ENCODE data around the gene FAM131C. TPM values are rescaled to one million over a fixed set of nuclear protein-coding genes. Genes with fewer than 3 reads are reported as not detected.
A peak's percentile ranks its signal among the peaks of the same experiment; 100 is the strongest.

Gene FAM131C
- total RNA-seq, 1 donor: 0.36 TPM

DNA sequence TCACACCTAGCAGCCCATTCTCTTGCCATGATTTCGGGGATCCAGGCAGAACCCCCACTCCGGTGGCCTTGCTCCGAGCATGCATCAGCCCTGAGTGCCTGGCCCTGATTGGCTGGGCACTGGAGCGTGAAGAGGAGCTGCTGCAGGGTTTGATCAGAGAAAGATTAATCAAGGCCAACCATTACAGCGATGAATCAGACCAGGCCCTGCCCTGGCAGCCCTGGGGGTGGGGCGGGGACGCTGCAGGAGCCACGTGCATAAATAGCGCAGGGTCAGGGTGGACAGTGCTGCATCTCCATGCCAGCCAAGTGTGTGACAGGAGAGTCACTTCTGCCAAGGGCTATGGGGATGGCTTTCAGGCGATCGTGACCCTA is 3.4 kb upstream of the FAM131C start:
- TF ChIP-seq, protein P1, sequence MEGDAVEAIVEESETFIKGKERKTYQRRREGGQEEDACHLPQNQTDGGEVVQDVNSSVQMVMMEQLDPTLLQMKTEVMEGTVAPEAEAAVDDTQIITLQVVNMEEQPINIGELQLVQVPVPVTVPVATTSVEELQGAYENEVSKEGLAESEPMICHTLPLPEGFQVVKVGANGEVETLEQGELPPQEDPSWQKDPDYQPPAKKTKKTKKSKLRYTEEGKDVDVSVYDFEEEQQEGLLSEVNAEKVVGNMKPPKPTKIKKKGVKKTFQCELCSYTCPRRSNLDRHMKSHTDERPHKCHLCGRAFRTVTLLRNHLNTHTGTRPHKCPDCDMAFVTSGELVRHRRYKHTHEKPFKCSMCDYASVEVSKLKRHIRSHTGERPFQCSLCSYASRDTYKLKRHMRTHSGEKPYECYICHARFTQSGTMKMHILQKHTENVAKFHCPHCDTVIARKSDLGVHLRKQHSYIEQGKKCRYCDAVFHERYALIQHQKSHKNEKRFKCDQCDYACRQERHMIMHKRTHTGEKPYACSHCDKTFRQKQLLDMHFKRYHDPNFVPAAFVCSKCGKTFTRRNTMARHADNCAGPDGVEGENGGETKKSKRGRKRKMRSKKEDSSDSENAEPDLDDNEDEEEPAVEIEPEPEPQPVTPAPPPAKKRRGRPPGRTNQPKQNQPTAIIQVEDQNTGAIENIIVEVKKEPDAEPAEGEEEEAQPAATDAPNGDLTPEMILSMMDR (IDR thresholded peaks at IDR 0.05; ENCODE audit: extremely low read depth, low read depth, low read length): no peak
- H2AFZ ChIP-seq (ENCODE audit: low read length): no peak overlapping the region
- H3K79me2 ChIP-seq (ENCODE audit: insufficient read depth, low read length): no peaks in the 10 kb centered on the region
- H3K9me3 ChIP-seq (ENCODE audit: low read depth, low read length): no peaks in the 10 kb centered on the region
- no peak overlapping the region for H3K4me2 ChIP-seq (ENCODE audit: insufficient read depth, low read length)
- H3K4me3 ChIP-seq (ENCODE audit: insufficient read depth, low read length): no peak overlapping the region
- H3K4me1 ChIP-seq (ENCODE audit: insufficient read depth, low read length): peaks cover 31% of the 10 kb centered on the region
- DNase-seq (ENCODE audit: insufficient read length, low spot score, missing footprints): peak; percentile 83
- peak overlapping the region; percentile 89 for H3K27ac ChIP-seq (ENCODE audit: low read depth, low read length)
- H3K36me3 ChIP-seq (ENCODE audit: insufficient read depth, low read length): no peaks in the 10 kb centered on the region
- no peaks in the 10 kb centered on the region for H3K27me3 ChIP-seq (ENCODE audit: insufficient read depth, low read length)
- H4K20me1 ChIP-seq (ENCODE audit: insufficient read depth, low read length): no peaks in the 10 kb centered on the region

DNA sequence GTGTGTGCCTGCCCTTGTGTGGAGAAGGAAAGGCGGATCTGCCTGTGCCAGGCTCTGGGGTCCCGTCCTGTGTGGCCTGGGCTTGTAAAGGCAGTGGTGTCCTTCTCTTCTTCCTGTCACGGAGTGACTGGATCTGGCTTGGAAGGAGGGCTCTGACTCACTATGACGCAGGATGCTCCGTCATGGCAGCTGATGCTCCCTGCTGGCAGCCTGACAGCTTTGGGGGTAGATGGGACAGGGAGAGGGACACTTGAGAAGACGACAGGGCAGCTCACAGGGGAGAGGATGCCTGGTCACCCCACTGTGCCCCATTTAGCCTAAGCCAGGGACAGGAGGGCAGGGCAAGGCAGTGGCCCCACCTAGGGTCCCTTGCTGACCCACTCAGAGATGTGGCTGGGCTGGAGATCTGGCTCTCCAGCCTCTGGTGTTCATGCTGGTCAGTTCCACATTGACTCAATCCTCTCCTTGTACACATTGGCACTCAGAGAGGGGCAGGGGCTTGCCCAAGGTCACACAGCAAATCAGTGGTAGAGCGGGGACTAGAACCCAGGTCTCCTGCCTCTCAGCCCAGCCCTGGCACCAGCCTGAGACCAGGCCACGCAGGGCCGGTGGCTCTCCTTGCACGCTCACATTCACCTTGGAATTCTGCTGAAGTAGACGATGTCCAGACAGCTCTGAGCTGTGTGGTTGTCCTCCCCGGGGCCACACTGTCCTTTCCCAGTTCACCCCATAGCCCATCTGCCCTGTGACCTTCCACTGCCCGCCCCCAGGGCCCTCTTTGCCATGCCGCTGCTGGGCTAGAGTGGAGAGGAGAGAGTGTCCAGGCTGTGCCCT is 2.8 kb upstream of the FAM131C start:
- Histone ChIP-seq H3K4me2 (ENCODE audit: insufficient read depth, low read length) (peak overlapping the region; percentile 63), H3K36me3 (ENCODE audit: insufficient read depth, low read length) (no peaks in the 10 kb centered on the region)

DNA sequence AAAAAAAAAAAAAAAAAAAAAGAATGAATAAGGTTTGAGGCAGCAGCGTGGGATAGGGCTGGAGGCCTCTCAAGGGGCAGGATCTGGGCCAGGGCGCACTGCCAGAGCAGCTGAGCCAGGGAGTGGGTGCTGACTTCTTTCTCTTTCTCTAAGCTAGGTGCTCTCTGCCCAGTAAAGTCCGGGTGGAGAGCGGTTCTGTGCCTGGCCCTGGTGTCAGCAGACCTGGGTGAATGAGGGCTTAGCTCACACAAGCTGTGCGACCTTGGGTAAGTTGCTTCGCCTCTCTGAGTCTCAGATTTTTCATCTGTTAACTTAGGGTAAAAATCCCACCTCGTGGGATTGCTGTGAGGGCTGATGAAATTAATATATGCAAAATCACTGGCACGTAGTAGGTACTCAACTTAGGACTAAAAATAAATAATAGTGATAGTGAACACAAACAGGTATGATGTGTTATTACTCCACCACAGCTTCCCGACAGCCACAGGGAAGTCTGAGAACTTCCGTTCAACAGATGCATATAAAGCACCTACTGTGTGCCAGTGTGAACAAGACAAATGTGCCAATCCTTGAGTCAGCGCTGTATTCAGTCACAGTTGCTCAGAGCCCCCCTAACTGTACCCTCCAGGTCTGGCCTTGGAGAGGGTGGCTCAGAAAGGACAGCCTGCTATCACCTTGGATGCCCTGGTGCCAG is 2.0 kb upstream of the FAM131C start:
- TF ChIP-seq, protein P1 (IDR thresholded peaks at IDR 0.05; ENCODE audit: extremely low read depth, low read depth, low read length): no peak
- Histone ChIP-seq H3K27ac (ENCODE audit: low read depth, low read length) (peak overlapping the region; percentile 89), H3K4me3 (ENCODE audit: insufficient read depth, low read length) (no peak overlapping the region), H3K4me2 (ENCODE audit: insufficient read depth, low read length) (peak overlapping the region; percentile 63), H3K27me3 (ENCODE audit: insufficient read depth, low read length) (no peaks in the 10 kb centered on the region), H3K79me2 (ENCODE audit: insufficient read depth, low read length) (no peaks in the 10 kb centered on the region), H2AFZ (ENCODE audit: low read length) (no peak overlapping the region), H3K4me1 (ENCODE audit: insufficient read depth, low read length) (peaks cover 31% of the 10 kb centered on the region), H4K20me1 (ENCODE audit: insufficient read depth, low read length) (no peaks in the 10 kb centered on the region), H3K9me3 (ENCODE audit: low read depth, low read length) (no peaks in the 10 kb centered on the region), H3K36me3 (ENCODE audit: insufficient read depth, low read length) (no peaks in the 10 kb centered on the region)
- peak; percentile 98 for DNase-seq (ENCODE audit: insufficient read length, low spot score, missing footprints)

More for the DNA sequence above, 2.8 kb upstream of the FAM131C start:
- no peaks in the 10 kb centered on the region for H4K20me1 ChIP-seq (ENCODE audit: insufficient read depth, low read length)
- H3K27ac ChIP-seq (ENCODE audit: low read depth, low read length): peak overlapping the region; percentile 89
- no peaks in the 10 kb centered on the region for H3K27me3 ChIP-seq (ENCODE audit: insufficient read depth, low read length)
- no peaks in the 10 kb centered on the region for H3K9me3 ChIP-seq (ENCODE audit: low read depth, low read length)
- no peak overlapping the region for H2AFZ ChIP-seq (ENCODE audit: low read length)
- no peaks in the 10 kb centered on the region for H3K79me2 ChIP-seq (ENCODE audit: insufficient read depth, low read length)
- H3K4me3 ChIP-seq (ENCODE audit: insufficient read depth, low read length): no peak overlapping the region
- DNase-seq (ENCODE audit: insufficient read length, low spot score, missing footprints): peak; percentile 98
- TF ChIP-seq, protein P1 (IDR thresholded peaks at IDR 0.05; ENCODE audit: extremely low read depth, low read depth, low read length): no peak
- peaks cover 31% of the 10 kb centered on the region for H3K4me1 ChIP-seq (ENCODE audit: insufficient read depth, low read length)

DNA sequence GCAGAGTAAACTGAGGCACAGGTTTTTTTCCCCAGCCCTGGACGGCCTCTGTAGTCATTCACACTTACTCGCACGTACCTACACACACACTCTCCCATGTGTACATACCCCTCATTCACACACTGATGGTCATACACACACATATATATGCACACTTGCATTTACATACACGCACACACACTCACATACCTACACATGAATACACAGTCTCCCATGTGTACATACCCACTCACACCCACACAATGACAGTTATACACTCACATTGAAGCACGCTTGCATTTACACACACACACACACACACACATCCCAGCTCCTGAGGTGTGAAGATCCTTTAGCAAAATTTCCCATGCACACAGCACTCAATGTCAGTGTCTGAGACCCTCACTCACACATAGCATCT is 766 bp upstream of the FAM131C start:
- H2AFZ ChIP-seq (ENCODE audit: low read length): no peak overlapping the region
- H3K4me2 ChIP-seq (ENCODE audit: insufficient read depth, low read length): peak overlapping the region; percentile 76

More for the DNA sequence above, 766 bp upstream of the FAM131C start:
- no peaks in the 10 kb centered on the region for H3K27me3 ChIP-seq (ENCODE audit: insufficient read depth, low read length)
- no peaks in the 10 kb centered on the region for H4K20me1 ChIP-seq (ENCODE audit: insufficient read depth, low read length)
- no peaks in the 10 kb centered on the region for H3K36me3 ChIP-seq (ENCODE audit: insufficient read depth, low read length)
- peak; percentile 57 for DNase-seq (ENCODE audit: insufficient read length, low spot score, missing footprints)
- no peaks in the 10 kb centered on the region for H3K79me2 ChIP-seq (ENCODE audit: insufficient read depth, low read length)
- H3K9me3 ChIP-seq (ENCODE audit: low read depth, low read length): no peaks in the 10 kb centered on the region
- H3K27ac ChIP-seq (ENCODE audit: low read depth, low read length): no peak overlapping the region
- no peak overlapping the region for H3K4me3 ChIP-seq (ENCODE audit: insufficient read depth, low read length)
- TF ChIP-seq, protein P1 (IDR thresholded peaks at IDR 0.05; ENCODE audit: extremely low read depth, low read depth, low read length): no peak
- peaks cover 31% of the 10 kb centered on the region for H3K4me1 ChIP-seq (ENCODE audit: insufficient read depth, low read length)

Data from osteoblast (primary cell).